Hypothalamus (tissue), 51 donors: Measurements from ENCODE around the gene KRTAP5-3.
"Not testable (repeated sequence)": the region's sequence is repeated elsewhere in the genome, so short reads cannot be mapped to it uniquely, and the experiment has no call there.

ENCODE experiments used
- DNase-seq, 51 donors: peaks; one replicate each; lab custom pipeline; 2025; lab: John Stamatoyannopoulos, UW

Gene KRTAP5-3

DNA sequence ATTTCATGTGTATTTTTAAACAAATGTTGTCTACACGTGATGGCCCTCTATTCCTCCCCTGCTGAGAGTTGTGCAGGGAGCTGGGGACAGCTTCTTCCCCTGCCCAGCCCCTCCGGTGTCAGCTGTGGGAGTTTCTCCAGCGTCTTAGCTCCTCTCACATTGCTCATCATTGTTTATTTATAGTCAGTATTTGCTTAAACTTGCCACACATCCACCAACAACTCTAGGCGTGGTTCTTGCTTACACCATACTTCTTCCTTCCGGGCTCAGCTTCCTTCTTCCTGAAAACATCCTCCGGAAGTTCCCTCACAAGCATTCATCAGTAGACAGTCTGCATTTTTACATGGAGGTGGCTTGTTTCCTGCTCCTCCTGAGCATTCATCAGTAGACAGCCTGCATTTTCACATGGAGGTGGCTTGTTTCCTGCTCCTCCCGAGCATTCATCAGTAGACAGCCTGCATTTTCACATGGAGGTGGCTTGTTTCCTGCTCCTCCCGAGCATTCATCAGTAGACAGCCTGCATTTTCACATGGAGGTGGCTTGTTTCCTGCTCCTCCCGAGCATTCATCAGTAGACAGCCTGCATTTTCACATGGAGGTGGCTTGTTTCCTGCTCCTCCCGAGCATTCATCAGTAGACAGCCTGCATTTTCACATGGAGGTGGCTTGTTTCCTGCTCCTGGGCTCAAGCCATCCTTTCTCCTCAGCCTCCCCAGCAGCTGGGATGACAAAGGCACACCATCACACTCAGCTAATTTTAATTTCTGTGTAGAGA, 18.9 kb downstream of the KRTAP5-3 start:
- DNase-seq, result not testable (repeated sequence)

DNA sequence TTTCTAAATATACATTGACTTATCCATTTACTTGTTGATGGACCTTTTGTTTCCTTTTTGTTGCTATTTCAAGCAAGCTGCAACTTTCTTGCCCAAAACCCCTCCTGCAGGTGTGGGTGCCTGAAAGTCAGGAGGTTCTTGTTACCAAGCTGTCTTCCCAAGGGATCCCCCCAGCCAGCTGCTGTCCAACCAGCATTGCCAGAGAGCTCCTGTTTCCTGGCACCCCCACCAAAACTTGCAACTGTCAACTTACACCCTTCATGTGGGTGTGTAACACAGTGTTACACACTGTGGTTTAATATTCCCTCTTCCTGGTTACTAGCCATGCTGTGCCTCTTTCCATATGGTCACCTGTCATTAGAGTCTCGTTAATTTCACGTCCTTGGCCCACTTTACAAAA, 21.6 kb downstream of the KRTAP5-3 start:
- DNase-seq, result no peak

DNA sequence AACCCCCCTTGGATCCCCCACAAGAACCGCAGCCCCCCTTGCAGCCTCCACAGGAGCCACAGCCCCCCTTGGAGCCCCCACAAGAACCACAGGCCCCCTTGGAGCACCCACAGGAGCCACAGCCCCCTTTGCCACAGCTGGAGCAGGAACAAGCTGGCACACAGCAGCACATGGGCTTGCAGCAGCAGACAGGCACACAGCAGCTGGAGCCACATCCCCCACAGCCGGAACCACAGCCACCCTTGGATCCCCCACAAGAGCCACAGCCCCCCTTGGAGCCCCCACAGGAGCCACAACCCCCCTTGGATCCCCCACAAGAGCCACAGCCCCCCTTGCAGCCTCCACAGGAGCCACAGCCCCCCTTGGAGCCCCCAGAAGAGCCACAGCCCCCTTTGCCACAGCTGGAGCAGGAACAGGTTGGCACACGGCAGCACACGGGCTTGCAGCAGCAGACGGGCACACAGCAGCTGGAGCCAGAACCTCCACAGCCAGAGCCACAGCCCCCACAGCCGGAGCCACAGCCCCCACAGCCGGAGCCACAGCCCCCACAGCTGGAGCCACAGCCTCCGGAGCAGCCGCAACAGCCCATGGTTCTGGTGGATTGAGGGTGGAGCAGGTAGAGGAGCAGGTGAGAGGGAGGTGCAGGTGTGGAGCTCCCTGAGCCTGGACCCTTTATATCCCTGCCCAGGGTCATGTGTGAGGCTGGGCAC, 23.4 kb downstream of the KRTAP5-3 start, which contains the start of gene KRTAP5-1:
TSS of gene KRTAP5-1 (minus strand) at position 623 of the 710 bp plus-strand sequence. CDS start at position 589, 34 bp downstream.
- DNase-seq, result not testable (repeated sequence)

DNA sequence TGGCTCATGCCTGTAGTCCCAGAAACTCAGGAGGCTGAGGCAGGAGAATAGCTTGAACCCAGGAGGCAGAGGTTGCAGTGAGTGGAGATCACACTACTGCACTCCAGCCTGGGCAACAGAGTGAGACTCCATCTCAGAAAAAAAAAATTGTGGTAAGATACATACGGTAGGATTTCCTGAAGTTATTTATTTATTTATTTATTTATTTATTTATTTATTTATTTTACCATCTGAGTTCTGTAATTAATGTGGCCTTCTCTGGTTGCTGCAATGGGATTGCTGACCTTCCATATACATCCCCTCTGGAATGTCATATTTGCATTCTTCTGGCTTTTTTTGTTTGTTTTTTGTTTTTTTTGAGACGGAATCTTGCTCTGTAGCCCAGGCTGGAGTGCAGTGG, 25.4 kb downstream of the KRTAP5-3 start:
- not testable (repeated sequence) for DNase-seq

DNA sequence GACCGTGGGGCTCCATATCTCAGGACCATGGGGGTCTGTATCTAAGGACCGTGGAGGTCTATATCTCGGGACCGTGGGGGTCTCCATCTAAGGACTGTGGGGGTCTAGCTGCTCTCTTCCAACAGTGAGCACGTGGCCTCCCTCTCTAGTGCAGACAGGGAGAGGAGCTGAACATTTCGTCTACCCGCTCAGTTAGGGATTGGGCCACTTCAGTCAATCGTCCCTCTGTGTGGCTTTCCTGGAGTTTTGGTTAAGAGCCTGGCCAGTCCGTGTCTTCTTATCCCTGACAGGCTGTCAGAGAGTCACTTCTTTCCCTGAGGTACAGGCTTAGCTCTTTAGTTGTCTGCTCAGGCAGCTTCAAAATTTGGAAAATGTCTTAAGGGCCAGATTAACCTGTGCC, 26.3 kb downstream of the KRTAP5-3 start:
- DNase-seq, result no peak

DNA sequence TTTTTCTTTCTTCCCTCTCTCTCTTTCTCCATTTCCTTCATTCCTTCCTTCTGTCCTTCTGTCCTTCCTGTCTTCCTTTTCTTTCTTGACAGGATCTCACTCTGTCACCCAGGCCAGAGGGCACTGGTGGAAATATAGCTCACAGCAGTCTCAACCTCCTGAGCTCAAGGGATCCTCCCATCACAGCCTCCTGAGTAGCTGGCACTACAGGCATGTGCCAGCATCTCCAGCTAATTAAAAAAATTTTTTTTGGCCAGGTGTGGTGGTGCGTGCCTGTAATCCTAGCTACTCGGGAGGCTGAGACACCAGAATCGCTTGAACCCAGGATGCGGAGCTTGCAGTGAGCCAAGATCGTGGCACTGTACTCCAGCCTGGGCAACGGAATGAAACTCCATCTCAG, 31.4 kb downstream of the KRTAP5-3 start:
- DNase-seq, result no peak

DNA sequence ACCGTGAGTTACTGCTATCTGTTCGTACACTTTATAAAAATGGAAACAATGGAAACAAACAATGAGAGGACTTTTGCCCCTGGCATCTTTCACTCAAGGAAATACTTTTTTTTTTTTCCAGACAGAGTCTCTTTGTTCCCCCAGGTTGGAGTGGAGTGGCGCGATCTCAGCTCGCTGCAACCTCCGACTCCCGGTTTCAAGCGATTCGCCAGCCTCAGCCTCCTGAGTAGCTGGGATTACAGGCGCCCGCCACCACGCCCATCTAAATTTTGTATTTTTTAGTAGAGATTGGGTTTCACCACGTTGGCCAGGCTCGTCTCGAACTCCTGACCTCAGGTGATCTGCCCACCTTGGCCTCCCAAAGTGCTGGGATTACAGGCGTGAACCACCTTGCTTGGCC, 32.5 kb downstream of the KRTAP5-3 start:
- DNase-seq, result not testable (repeated sequence)

DNA sequence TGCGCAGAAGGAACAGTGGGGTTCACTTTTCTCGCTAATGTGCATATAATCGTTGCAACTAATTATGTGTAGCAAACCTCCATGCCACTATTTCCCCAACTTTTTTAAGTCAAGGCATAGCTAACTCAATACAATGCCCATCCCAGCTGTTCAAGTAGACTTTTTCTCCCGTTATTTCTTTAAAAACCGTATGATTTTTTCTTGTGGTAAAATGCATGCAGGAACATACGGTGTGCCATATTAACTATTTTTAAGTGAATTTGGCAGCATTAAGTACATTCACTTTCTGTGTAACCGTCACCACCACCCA, 33.4 kb downstream of the KRTAP5-3 start:
- peak in 1 of 51 donors; percentile 60 for DNase-seq

DNA sequence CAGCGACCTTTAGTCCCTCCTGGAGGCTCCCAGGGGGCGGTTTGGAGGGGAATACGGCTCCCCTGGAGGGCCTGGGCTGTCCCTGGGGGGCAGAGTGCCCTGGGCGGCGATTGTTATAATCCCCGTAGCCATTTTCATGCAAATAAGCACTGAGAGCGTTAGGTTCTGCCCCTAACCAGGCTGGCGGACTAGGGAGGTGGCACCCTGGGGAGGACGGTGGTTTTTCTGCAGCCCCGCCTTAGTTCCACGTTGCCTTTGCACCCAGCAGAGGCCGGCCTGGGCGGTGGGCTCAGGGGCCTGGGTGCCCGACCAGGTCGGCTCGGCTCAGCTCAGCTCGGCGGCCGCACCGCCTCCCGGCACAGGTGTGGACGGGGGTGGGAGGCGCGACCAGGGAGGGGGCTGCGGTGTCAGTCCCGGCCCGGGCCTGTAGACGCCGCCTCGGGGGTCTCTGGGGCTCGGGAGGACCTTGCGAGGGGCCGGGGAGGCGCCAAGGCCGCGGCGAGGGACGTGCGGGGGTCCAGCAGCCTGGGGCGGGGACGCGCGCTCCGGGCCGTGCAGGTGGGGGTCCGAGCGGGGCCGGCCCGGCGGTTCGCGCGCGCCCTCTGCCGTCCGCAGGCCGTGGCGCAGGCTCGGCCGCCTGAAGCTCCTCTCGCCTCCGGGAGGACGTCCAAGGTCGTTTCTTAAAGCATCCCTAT, 33.9 kb downstream of the KRTAP5-3 start:
- DNase-seq, result peak in 27 of 51 donors; percentile 20 to 80 (median 51)

DNA sequence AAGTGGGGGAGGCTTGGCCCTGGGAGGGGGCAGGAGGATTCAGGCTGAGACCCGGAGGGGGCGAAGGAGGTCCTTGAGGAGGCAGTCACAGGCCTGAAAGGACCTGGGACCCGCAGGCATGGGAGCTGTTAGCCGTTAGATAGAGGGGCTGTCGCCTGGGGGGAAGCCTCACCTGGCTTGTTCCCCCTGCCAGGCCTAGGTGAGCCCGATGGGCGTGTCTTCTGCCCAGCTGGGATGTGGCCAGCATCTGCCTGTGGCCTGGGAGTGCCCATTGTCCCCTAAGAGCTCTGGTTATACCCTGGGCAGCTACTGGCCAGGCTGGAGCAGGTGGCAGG, 34.4 kb downstream of the KRTAP5-3 start:
- no peak for DNase-seq

DNA sequence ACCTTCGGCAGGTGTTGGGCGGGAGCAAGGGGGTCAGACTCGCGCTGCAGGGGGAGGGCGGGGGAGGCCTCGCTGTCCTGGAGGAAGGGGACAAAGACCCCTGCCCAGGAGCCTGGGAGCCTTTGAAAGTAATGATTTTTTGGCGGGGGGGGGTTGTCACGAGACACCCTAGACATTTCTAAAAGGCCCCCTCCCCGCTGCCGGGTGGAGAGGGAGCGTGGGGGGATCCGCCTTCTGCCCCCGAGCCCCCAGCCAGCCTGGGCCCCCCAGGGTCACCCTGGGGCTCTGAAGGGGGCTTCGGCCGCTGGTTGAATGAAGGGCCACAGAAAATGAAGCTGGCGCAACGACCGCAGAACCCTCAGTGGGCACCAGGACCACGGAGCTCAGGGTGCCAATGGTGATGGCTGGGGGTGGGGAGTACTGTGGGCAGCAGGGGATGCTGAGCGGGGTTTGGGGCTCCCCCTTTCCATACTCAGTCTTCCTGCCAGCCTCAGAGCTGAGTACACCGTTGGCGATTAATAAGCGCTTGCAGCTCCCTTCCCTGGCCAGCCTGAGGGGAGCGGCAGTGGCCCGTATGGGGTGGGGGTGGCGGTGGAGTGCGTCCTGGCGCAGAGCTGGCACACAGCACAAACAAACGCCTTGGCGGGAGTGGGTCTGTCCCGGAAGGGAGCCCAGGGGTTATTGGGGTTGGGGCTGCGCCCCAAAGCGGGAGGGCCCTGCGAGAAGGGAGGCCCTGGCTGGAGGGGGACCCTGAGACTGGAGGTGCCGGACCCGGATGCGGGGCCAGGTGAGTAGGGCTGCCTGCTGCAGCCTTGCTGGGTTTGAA, 35.0 kb downstream of the KRTAP5-3 start:
- peak in 9 of 51 donors; percentile 27 to 61 (median 38) for DNase-seq

DNA sequence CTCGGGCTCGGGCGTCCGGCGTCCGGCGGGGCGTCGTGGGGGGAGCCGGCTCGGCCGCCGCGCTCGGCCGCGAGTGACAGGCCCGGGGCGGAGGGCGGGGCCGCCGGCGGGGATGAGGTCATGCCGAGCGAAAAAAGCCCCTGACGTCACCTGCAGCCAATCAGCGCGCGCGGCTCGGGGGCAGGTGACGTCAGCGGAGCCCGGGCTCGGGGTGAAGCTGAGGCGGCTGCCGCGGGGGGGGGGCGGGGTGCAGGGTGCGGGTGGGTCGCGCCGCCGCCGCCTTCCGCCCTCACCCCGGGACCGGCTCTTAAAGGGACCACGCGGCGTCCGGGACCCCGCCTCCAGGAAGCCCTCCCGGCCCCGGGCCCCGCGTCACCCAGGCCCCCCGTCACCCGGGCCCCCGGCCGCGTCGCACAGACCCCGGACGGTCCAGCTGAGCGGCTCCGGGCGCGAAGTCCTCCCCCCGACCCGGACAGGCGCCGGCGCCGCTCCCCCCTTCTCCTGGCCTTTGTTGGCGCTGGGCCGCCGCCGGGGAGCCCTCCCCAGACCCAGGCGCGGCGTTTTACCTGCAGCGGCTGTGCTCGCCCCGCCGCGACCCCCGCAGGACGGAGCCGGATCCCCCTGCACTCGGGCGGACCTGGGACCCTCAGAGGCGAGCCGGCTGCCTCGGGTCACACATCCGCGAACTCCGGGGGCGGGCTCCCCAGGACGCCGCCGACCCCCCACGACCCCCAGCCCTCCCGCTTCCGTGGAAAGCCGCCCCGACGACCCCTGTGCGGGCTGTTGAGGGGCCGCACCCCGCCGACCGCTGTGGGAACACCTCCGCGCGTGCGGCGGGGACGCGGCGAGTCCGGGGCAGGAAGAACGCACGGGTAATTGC, 35.8 kb downstream of the KRTAP5-3 start, which contains the start of gene DUSP8:
TSS of gene DUSP8 (minus strand) at position 75 of the 880 bp plus-strand sequence. CDS start 6,445 bp downstream, outside the sequence.
- peak in 45 of 51 donors; percentile 48 to 95 (median 84) for DNase-seq

DNA sequence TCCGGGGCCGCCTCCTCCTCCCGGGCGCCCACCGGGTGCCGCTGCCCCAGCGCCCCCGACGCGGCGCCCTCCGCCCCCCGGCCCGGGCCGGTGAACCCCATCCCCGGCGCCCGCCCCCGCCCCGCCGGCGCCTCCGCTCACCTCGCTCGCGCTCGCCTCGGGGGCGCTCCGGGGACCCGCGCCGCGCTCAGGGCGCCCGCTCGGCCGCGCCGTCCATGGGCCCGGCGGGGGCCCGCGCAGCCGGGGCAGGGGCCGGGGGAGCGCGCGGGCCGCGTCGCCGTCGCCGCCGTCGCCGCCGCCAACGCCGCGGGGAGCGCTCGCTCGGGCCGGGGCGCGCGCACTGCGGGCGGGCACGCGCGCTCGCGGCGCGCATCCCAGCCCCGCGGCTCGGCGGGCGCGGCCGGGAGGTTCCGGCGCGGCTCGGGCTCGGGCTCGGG, 36.5 kb downstream of the KRTAP5-3 start:
- DNase-seq, result no peak

DNA sequence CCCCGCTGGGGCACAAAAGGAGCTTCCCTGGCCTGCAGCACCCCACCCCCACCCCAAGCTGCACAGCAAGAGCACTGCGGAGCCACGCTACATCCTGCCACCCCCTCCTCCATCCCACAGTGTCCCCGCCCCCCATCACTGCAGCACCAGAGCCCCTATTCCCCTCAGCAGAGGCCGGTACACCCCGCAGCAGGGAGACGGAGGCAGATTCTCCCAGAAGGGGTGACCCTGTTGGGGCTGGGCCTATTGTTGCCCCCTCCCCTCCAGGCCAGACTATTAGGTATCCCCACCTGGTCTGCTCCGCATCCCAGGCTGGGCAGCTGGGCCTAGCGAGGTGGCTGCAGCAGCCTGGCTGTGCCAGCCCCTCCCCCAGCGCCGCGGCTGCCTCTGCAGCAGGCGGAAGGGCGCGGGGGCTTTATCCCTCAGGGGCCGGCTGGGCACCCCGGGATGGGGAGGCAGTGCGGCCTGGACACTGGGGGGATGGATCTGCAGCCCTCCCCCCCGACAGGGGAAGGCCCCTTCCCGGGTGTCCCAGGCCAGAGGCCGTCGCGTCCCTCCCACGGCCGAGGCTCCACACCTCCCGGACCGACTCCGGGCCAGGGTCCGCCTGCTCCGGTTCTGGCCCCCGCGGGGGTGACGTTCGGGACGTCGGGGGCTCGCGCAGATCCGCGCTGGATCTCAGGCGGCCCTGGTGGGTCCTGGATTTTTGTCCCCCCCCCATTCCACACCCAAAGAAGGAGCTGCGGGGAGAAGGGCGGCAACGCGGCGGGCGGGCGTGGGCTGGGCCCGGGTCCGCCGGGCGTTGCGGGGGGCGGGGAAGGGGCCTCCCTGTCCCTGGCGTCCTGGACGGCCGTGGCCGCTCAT, 37.1 kb downstream of the KRTAP5-3 start:
- DNase-seq, result peak in 6 of 51 donors; percentile 19 to 58 (median 52)

DNA sequence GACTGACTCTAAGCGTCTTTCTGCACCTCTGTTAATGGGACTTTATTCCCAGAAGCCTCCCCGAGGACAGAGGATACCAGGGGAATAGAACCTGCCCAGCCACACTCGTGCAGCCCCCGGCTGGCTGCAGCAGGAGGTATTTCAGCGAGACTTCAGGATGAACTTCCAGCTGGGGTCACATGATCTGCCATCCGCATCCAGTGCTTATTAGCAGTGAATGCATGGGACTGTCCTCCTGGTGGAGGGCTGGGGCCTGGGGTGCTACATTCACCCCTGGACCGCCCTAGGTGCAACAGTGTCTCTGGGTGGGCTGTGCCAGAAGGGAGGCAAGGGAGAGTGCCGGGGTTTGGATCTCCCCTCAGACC, 37.8 kb downstream of the KRTAP5-3 start:
- DNase-seq, result no peak

DNA sequence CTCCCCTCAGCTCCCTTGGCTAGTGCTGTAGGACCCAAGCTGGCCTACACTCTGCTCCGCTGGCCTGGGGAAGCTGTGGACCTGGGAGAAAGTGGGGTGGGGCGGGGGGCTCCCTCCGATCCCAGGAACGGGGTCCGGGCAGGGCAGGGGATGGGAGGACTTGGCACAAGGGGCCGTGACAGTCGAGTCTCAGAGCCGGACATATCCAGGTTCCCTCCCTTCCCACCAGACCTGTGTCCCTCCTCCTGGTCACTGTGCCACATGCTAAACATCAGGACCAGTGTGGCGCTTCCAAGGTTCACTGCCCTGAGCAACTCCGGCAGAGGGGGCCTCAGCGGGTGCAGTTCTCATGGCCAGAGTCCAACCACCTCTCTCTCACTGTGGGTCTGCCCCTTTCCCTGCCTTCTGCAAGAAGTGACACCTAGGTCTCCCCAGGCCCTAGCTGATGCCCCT, 38.2 kb downstream of the KRTAP5-3 start:
- peak in 1 of 51 donors; percentile 20 for DNase-seq

DNA sequence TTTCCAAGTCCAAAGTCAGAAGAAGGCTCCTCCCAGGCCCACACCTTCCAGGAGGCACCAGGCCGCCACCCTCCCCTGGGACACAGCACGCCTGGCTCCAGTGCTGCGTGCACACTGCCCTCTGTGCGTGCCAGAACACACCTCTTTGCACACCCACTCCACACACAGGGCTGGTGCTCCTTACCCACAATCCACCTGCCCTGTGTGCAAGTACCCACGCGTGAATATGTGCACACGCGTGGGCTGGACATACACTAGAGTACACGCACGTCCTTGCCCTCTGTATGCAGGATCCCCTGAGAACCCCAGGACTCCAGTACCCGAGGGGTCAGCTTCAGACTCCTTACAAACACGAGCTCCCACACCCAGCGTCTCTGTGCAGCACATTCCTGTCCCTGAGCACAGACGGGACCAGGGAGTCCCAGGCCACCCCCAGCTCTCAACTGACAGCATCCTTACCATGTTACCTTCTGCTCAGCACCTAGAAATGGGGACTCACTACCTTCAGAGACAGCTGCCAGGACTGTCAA, 38.9 kb downstream of the KRTAP5-3 start:
- peak in 1 of 51 donors; percentile 36 for DNase-seq

DNA sequence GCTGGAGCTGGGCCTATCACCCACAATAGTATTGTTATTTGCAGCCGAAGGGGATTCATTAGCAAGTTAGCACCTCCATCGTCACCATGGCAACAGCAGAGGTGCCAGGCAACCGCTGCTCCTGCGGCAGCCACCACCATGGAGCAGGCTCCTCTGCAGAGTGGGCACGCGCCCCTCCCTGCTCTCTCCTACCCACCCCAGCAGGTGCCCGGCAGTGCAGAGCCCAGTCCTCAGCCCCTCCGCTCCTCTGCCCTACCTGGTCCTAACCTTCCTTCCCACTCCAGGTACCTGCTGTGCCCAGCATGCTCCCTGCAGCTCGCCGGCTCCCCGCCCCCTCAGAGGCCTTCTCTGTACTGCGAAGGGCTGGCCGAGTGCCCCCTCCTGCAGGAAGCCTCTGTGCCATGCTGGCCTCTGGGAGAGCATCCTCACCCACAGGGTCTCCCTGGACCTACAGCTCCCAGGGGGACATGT, 39.8 kb downstream of the KRTAP5-3 start:
- DNase-seq, result peak in 18 of 51 donors; percentile 22 to 73 (median 42)
